Kidney epithelial cell (primary cell): ENCODE data around the gene C3orf22. TPM values are rescaled to one million over a fixed set of nuclear protein-coding genes. Genes with fewer than 3 reads are reported as not detected.

Experiments used
- DNase-seq: peaks from one replicate; pipeline ENCODE4 v3.0.0-alpha.2; 2010; ENCODE audit warnings: low read depth
- H3K27me3 ChIP-seq: 2 replicates; pipeline ENCODE4 v1.6.0; 2011; ENCODE audit warnings: low read length; ENCODE audit not compliant: control insufficient read depth, insufficient read depth
- H3K36me3 ChIP-seq: 2 replicates; pipeline ENCODE4 v1.5.1; 2011; ENCODE audit warnings: low read length; ENCODE audit not compliant: control insufficient read depth, insufficient read depth
- H3K4me3 ChIP-seq: 2 replicates; pipeline ENCODE4 v1.5.1; 2011; ENCODE audit warnings: low read depth, mild to moderate bottlenecking, control low read depth, low read length
- CTCF ChIP-seq: IDR thresholded peaks from 2 replicates; pipeline ENCODE4 v1.5.1; 2011; ENCODE audit warnings: mild to moderate bottlenecking, moderate library complexity, low read length, control low read depth, inconsistent platforms; ENCODE audit not compliant: insufficient read depth, poor library complexity, severe bottlenecking
- total RNA-seq: library from RNA; depleted of rRNA; stranded (reverse); fragments of >200 nt; gene quantifications from 2 replicates; pipeline ENCODE4 v1.2.3, GENCODE V29; 2015

C3orf22 gene
- total RNA-seq, 1 donor from 2014 or later, result not detected

- no peak for TF ChIP-seq CTCF
- no peaks in the 10 kb centered on the region for H3K27me3 ChIP-seq
- no peak overlapping the region for H3K4me3 ChIP-seq
- DNase-seq, result no peak
- no peaks in the 10 kb centered on the region for H3K36me3 ChIP-seq
Measured at GRCh38 chr3:126562737-126563276, 4.1 kb upstream of the C3orf22 start.

- H3K4me3 ChIP-seq, result no peak overlapping the region
- no peak for DNase-seq
- H3K36me3 ChIP-seq, result no peaks in the 10 kb centered on the region
- H3K27me3 ChIP-seq, result peaks cover 5% of the 10 kb centered on the region
- TF ChIP-seq CTCF, result no peak
Measured at GRCh38 chr3:126557761-126558160, 971 bp downstream of the C3orf22 start.

GRCh38 chr3:126557415-126557745 is 1.4 kb downstream of the C3orf22 start:
- no peak overlapping the region for H3K4me3 ChIP-seq
- no peak for TF ChIP-seq CTCF
- DNase-seq, result no peak
- no peaks in the 10 kb centered on the region for H3K36me3 ChIP-seq
- H3K27me3 ChIP-seq, result peaks cover 8% of the 10 kb centered on the region

GRCh38 chr3:126556637-126557414 is 1.9 kb downstream of the C3orf22 start:
- H3K36me3 ChIP-seq, result no peaks in the 10 kb centered on the region
- DNase-seq, result no peak
- H3K27me3 ChIP-seq, result peaks cover 10% of the 10 kb centered on the region
- no peak for TF ChIP-seq CTCF
- no peak overlapping the region for H3K4me3 ChIP-seq

GRCh38 chr3:126555795-126556636 is 2.7 kb downstream of the C3orf22 start:
- no peak for TF ChIP-seq CTCF
- H3K36me3 ChIP-seq, result no peaks in the 10 kb centered on the region
- H3K27me3 ChIP-seq, result peaks cover 12% of the 10 kb centered on the region
- H3K4me3 ChIP-seq, result no peak overlapping the region
- DNase-seq, result no peak
